ENCODE results near the gene APOC3. TPM values are rescaled to one million over a fixed set of nuclear protein-coding genes. Genes with fewer than 3 reads are reported as not detected.

APOC3 gene
- total and polyA plus RNA-seq, 2 experiments from 2014 or later: not detected

DNA sequence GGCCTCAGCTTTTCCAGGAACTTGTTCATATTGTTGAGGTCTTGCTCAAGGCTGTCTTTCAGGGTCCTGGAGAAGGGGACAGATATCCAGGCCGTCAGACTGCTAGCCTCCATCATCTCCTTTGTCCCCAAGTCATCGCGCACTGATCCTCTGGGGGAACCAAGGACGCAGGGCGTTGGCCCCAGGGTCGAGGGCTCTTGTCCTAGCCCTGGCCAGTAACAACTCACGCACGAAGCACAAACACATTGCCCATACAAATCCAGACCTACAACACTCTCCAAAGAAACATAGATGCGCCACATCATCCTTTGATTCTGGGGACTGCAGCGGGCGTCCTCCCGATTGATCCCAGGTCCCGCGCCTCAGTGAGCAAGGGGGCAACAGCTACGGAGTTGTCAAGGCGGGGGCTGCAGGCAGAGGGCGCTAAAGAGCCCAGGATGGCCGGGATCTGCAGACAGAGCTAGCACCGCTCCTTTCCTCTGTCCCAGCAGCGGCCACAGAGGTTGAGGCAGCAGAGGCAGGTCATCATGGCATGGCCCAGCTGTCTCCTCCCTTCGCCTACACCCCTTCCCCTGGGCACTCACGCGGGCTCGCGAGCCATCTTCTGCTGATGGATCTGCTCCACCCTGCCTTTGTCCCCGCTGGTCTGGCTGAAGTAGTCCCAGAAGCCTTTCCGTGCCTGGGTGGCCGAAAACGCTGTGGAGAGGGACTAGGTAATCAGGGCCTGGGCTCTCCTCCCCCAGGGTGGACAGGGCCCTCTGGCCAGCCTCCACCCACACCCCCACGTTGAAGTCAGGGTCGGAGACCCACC, 38.5 kb upstream of the APOC3 start:
- Histone ChIP-seq H3K9me2 (ENCODE audit: insufficient read depth) (no peaks in the 10 kb centered on the region), H3K36me3 (ENCODE audit: insufficient read depth) (0 out of 2 replicates have a peak, but pooled peaks cover 2% of the 10 kb centered on the region), H3K4me3 (no peak overlapping the region), H3K79me2 (replicated peaks; ENCODE audit: insufficient read depth) (peaks cover 15% of the 10 kb centered on the region), H3K4me2 (peak overlapping the region; percentile 46; the same call in 1 of the 2 replicates), H2AFZ (peak overlapping the region; percentile 80), H3F3A (replicated peaks; ENCODE audit: low read depth) (0 out of 2 replicates have a peak, but pooled peaks cover 2% of the 10 kb centered on the region), H3K27me3 (ENCODE audit: insufficient read depth) (no peaks in the 10 kb centered on the region), H3K27ac (ENCODE audit: low read depth) (no peak overlapping the region), H4K20me1 (replicated peaks; ENCODE audit: insufficient read depth) (peaks cover 8% of the 10 kb centered on the region; the same call in 1 of the 2 replicates), H3K4me1 (ENCODE audit: insufficient read depth) (peaks cover 10% of the 10 kb centered on the region)
- TF ChIP-seq, protein P1, sequence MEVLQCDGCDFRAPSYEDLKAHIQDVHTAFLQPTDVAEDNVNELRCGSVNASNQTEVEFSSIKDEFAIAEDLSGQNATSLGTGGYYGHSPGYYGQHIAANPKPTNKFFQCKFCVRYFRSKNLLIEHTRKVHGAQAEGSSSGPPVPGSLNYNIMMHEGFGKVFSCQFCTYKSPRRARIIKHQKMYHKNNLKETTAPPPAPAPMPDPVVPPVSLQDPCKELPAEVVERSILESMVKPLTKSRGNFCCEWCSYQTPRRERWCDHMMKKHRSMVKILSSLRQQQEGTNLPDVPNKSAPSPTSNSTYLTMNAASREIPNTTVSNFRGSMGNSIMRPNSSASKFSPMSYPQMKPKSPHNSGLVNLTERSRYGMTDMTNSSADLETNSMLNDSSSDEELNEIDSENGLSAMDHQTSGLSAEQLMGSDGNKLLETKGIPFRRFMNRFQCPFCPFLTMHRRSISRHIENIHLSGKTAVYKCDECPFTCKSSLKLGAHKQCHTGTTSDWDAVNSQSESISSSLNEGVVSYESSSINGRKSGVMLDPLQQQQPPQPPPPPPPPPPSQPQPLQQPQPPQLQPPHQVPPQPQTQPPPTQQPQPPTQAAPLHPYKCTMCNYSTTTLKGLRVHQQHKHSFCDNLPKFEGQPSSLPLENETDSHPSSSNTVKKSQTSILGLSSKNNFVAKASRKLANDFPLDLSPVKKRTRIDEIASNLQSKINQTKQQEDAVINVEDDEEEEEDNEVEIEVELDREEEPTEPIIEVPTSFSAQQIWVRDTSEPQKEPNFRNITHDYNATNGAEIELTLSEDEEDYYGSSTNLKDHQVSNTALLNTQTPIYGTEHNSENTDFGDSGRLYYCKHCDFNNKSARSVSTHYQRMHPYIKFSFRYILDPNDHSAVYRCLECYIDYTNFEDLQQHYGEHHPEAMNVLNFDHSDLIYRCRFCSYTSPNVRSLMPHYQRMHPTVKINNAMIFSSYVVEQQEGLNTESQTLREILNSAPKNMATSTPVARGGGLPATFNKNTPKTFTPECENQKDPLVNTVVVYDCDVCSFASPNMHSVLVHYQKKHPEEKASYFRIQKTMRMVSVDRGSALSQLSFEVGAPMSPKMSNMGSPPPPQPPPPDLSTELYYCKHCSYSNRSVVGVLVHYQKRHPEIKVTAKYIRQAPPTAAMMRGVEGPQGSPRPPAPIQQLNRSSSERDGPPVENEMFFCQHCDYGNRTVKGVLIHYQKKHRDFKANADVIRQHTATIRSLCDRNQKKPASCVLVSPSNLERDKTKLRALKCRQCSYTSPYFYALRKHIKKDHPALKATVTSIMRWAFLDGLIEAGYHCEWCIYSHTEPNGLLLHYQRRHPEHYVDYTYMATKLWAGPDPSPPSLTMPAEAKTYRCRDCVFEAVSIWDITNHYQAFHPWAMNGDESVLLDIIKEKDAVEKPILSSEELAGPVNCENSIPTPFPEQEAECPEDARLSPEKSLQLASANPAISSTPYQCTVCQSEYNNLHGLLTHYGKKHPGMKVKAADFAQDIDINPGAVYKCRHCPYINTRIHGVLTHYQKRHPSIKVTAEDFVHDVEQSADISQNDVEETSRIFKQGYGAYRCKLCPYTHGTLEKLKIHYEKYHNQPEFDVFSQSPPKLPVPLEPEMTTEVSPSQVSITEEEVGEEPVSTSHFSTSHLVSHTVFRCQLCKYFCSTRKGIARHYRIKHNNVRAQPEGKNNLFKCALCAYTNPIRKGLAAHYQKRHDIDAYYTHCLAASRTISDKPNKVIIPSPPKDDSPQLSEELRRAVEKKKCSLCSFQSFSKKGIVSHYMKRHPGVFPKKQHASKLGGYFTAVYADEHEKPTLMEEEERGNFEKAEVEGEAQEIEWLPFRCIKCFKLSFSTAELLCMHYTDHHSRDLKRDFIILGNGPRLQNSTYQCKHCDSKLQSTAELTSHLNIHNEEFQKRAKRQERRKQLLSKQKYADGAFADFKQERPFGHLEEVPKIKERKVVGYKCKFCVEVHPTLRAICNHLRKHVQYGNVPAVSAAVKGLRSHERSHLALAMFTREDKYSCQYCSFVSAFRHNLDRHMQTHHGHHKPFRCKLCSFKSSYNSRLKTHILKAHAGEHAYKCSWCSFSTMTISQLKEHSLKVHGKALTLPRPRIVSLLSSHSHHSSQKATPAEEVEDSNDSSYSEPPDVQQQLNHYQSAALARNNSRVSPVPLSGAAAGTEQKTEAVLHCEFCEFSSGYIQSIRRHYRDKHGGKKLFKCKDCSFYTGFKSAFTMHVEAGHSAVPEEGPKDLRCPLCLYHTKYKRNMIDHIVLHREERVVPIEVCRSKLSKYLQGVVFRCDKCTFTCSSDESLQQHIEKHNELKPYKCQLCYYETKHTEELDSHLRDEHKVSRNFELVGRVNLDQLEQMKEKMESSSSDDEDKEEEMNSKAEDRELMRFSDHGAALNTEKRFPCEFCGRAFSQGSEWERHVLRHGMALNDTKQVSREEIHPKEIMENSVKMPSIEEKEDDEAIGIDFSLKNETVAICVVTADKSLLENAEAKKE (CRISPR knock-in tag; IDR thresholded peaks at IDR 0.05): no peak
- TF ChIP-seq ZNF114 (CRISPR knock-in tag; IDR thresholded peaks at IDR 0.05): no peak
- TF ChIP-seq EZH2 (IDR thresholded peaks at IDR 0.05; ENCODE audit: low read depth, unreplicated experiment): no peak
- no peak for TF ChIP-seq JUNB (IDR thresholded peaks at IDR 0.05; ENCODE audit: unreplicated experiment)
- 0 out of 2 replicates have a peak, but pooled peaks have one; percentile 16 for TF ChIP-seq POLR2AphosphoS5 (IDR thresholded peaks at IDR 0.05; ENCODE audit: low read depth)
- TF ChIP-seq, protein P2, sequence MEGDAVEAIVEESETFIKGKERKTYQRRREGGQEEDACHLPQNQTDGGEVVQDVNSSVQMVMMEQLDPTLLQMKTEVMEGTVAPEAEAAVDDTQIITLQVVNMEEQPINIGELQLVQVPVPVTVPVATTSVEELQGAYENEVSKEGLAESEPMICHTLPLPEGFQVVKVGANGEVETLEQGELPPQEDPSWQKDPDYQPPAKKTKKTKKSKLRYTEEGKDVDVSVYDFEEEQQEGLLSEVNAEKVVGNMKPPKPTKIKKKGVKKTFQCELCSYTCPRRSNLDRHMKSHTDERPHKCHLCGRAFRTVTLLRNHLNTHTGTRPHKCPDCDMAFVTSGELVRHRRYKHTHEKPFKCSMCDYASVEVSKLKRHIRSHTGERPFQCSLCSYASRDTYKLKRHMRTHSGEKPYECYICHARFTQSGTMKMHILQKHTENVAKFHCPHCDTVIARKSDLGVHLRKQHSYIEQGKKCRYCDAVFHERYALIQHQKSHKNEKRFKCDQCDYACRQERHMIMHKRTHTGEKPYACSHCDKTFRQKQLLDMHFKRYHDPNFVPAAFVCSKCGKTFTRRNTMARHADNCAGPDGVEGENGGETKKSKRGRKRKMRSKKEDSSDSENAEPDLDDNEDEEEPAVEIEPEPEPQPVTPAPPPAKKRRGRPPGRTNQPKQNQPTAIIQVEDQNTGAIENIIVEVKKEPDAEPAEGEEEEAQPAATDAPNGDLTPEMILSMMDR (conservative IDR thresholded peaks at IDR 0.05; ENCODE audit: low read depth in 2 of 2): peak; percentile 80 to 95
- no peak for TF ChIP-seq ZNF331 (CRISPR knock-in tag; IDR thresholded peaks at IDR 0.05; ENCODE audit: low read depth)
- TF ChIP-seq, protein P3, sequence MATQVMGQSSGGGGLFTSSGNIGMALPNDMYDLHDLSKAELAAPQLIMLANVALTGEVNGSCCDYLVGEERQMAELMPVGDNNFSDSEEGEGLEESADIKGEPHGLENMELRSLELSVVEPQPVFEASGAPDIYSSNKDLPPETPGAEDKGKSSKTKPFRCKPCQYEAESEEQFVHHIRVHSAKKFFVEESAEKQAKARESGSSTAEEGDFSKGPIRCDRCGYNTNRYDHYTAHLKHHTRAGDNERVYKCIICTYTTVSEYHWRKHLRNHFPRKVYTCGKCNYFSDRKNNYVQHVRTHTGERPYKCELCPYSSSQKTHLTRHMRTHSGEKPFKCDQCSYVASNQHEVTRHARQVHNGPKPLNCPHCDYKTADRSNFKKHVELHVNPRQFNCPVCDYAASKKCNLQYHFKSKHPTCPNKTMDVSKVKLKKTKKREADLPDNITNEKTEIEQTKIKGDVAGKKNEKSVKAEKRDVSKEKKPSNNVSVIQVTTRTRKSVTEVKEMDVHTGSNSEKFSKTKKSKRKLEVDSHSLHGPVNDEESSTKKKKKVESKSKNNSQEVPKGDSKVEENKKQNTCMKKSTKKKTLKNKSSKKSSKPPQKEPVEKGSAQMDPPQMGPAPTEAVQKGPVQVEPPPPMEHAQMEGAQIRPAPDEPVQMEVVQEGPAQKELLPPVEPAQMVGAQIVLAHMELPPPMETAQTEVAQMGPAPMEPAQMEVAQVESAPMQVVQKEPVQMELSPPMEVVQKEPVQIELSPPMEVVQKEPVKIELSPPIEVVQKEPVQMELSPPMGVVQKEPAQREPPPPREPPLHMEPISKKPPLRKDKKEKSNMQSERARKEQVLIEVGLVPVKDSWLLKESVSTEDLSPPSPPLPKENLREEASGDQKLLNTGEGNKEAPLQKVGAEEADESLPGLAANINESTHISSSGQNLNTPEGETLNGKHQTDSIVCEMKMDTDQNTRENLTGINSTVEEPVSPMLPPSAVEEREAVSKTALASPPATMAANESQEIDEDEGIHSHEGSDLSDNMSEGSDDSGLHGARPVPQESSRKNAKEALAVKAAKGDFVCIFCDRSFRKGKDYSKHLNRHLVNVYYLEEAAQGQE (IDR thresholded peaks at IDR 0.05; ENCODE audit: unreplicated experiment): no peak
- no peak for TF ChIP-seq EZH2phosphoT487 (IDR thresholded peaks at IDR 0.05; ENCODE audit: unreplicated experiment)
- no peak for TF ChIP-seq NANOG (IDR thresholded peaks at IDR 0.05; ENCODE audit: borderline replicate concordance)
- TF ChIP-seq, protein P4, sequence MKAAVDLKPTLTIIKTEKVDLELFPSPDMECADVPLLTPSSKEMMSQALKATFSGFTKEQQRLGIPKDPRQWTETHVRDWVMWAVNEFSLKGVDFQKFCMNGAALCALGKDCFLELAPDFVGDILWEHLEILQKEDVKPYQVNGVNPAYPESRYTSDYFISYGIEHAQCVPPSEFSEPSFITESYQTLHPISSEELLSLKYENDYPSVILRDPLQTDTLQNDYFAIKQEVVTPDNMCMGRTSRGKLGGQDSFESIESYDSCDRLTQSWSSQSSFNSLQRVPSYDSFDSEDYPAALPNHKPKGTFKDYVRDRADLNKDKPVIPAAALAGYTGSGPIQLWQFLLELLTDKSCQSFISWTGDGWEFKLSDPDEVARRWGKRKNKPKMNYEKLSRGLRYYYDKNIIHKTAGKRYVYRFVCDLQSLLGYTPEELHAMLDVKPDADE (IDR thresholded peaks at IDR 0.05): no peak
- ATAC-seq: peak; percentile 81
- peaks cover 9% of the 10 kb centered on the region for H3K36me3 Mint-ChIP-seq (ENCODE audit: low read depth)
- H3K4me3 Mint-ChIP-seq: peak overlapping the region; percentile 50
- H3K27me3 Mint-ChIP-seq (ENCODE audit: insufficient read depth, low read depth, poor library complexity): peaks cover 10% of the 10 kb centered on the region
- no peak overlapping the region for H3K27ac Mint-ChIP-seq
- no peaks in the 10 kb centered on the region for H3K9me3 Mint-ChIP-seq
- peaks cover 23% of the 10 kb centered on the region for H3K4me1 Mint-ChIP-seq
- peak; percentile 94 for DNase-seq (ENCODE audit: low spot score)

All from GM23338 (cell line).